Smooth muscle cell (in vitro differentiated cells): ENCODE results near the gene SLC30A7. TPM values are rescaled to one million over a fixed set of nuclear protein-coding genes. Genes with fewer than 3 reads are reported as not detected.
A peak's percentile ranks its signal among the peaks of the same experiment; 100 is the strongest.

Experiments
- DNase-seq: peaks from one replicate; lab custom pipeline; 2025; ENCODE audit not compliant: unreplicated experiment; lab: John Stamatoyannopoulos, UW
- H2AFZ ChIP-seq: fragments of 200-600 bp; sonication (generic); 2 replicates; pipeline ENCODE4 v1.6.0; 2016; ENCODE audit warnings: antibody characterized with exemption, low read depth, mild to moderate bottlenecking
- H3F3A ChIP-seq: fragments of 200-600 bp; sonication (generic); 2 replicates; pipeline ENCODE4 v1.6.0; 2017; ENCODE audit warnings: antibody characterized with exemption, low read depth
- H3K27ac ChIP-seq: fragments of 200-600 bp; sonication (generic); 2 replicates; pipeline ENCODE4 v1.5.1; 2016; ENCODE audit warnings: low read depth, mild to moderate bottlenecking
- H3K27me3 ChIP-seq: fragments of 200-600 bp; sonication (generic); 2 replicates; pipeline ENCODE4 v1.6.1; 2016; ENCODE audit warnings: low read depth, mild to moderate bottlenecking
- H3K36me3 ChIP-seq: fragments of 200-600 bp; sonication (generic); 2 replicates; pipeline ENCODE4 v1.5.1; 2016; ENCODE audit warnings: low read depth
- H3K4me1 ChIP-seq: fragments of 200-600 bp; sonication (generic); 2 replicates; pipeline ENCODE4 v1.5.1; 2016; ENCODE audit warnings: low read depth
- H3K4me2 ChIP-seq: fragments of 200-600 bp; sonication (generic); 2 replicates; pipeline ENCODE4 v1.6.0; 2016; ENCODE audit warnings: mild to moderate bottlenecking
- H3K4me3 ChIP-seq: fragments of 200-600 bp; sonication (generic); 2 replicates; pipeline ENCODE4 v1.5.1; 2016; ENCODE audit warnings: mild to moderate bottlenecking
- H3K79me2 ChIP-seq: fragments of 200-600 bp; sonication (generic); 2 replicates; pipeline ENCODE4 v1.6.0; 2016; ENCODE audit warnings: low read depth, mild to moderate bottlenecking
- H3K9ac ChIP-seq: fragments of 200-600 bp; sonication (generic); 2 replicates; pipeline ENCODE4 v1.6.0; 2016; ENCODE audit warnings: low read depth
- H3K9me3 ChIP-seq: fragments of 200-600 bp; sonication (generic); replicated peaks from 2 replicates; pipeline ENCODE4 v1.5.1; 2016; ENCODE audit warnings: low read depth
- H4K20me1 ChIP-seq: fragments of 200-600 bp; sonication (generic); 2 replicates; pipeline ENCODE4 v1.6.0; 2016; ENCODE audit warnings: low read depth
- CTCF ChIP-seq: fragments of 200-600 bp; sonication (generic); IDR thresholded peaks from 2 replicates; pipeline ENCODE4 v1.5.1; 2017; ENCODE audit warnings: borderline replicate concordance, mild to moderate bottlenecking, antibody characterized with exemption; ENCODE audit not compliant: insufficient read depth, poor library complexity, severe bottlenecking
- whole genome bisulfite sequencing: methylation state at CpG from one replicate; pipeline ENCODE4 v1.1.7; 2016; ENCODE audit warnings: low lambda C conversion rate; 5-methylcytosine and 5-hydroxymethylcytosine counted together
- polyA plus RNA-seq: library from polyadenylated mRNA; unstranded; fragments of >200 nt; fragmentation: Nextera tagmentation; extraction: Ambion mirVana; gene quantifications from 2 replicates; pipeline ENCODE4 v1.2.1, GENCODE V29; 2016
- total RNA-seq: library from RNA; depleted of rRNA; stranded (reverse); fragments of >200 nt; gene quantifications from 2 replicates; pipeline ENCODE4 v1.2.3, GENCODE V29; 2014

Gene SLC30A7
- total and polyA plus RNA-seq, 2 experiments from 2014 or later, result 22.0 to 59.0 TPM

DNA sequence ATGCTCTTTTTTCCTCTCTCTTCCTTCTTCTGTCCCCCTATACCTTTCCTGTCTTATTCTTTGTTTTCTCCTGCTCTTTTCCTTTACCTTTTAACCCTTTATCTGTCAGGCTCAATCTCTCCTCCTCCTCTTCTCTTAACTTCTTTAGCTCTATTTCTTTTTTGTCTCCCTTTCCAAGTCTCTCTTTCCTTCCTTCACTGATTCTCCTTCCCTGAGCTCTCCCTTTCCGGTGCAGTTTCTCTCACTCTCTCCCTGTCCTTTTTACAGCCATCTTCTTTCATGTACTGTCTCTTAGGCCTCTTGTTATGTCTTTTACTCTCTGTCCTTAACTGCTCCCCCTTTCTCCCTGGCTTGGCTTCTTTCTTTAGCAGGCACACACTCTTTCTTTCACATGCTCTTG lies 12.0 kb downstream of the SLC30A7 start:
- Histone ChIP-seq H3K4me1 (no peaks in the 10 kb centered on the region), H3K9me3 (no peaks in the 10 kb centered on the region), H3K9ac (no peak overlapping the region), H3K79me2 (peaks cover 20% of the 10 kb centered on the region), H3K36me3 (peaks cover 44% of the 10 kb centered on the region), H3K27me3 (no peaks in the 10 kb centered on the region), H3K27ac (no peak overlapping the region), H2AFZ (no peak overlapping the region), H3F3A (no peaks in the 10 kb centered on the region), H3K4me3 (no peak overlapping the region), H3K4me2 (no peak overlapping the region), H4K20me1 (peaks cover 32% of the 10 kb centered on the region)
- no peak for TF ChIP-seq CTCF
- no peak for DNase-seq
- WGBS, result 94% methylated on average over 1 of the region's 1 CpG

- Histone ChIP-seq H3K4me3 (no peak overlapping the region), H3K36me3 (peaks cover 53% of the 10 kb centered on the region), H3K4me1 (no peaks in the 10 kb centered on the region), H3F3A (no peaks in the 10 kb centered on the region), H3K79me2 (peaks cover 12% of the 10 kb centered on the region), H3K4me2 (no peak overlapping the region), H3K27me3 (no peaks in the 10 kb centered on the region), H3K9me3 (no peaks in the 10 kb centered on the region), H4K20me1 (peaks cover 37% of the 10 kb centered on the region), H3K27ac (no peak overlapping the region), H2AFZ (no peak overlapping the region), H3K9ac (no peak overlapping the region)
- DNase-seq, result no peak
- no peak for TF ChIP-seq CTCF
Observed at GRCh38 chr1:100909018-100909417, 13.1 kb downstream of the SLC30A7 start.

DNA sequence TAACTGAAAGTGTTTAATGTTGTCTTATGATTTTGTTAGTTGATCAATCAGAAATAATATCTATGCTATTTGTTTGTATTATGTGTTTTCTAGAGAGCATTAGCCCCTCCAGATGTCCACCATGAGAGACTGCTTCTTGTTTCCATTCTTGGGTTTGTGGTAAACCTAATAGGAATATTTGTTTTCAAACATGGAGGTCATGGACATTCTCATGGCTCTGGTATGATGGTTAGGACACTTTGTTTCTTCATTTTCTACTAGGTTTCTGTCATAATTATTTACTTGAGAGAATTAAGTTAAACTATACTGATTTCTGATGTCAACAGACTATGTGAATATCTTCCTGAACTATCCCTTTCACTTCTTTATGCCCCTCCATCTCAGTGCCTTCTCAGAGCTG lies 16.1 kb downstream of the SLC30A7 start:
- Histone ChIP-seq H3F3A (no peaks in the 10 kb centered on the region), H3K4me3 (no peak overlapping the region), H3K9ac (no peak overlapping the region), H3K4me2 (no peak overlapping the region), H3K36me3 (peaks cover 45% of the 10 kb centered on the region), H3K79me2 (peaks cover 4% of the 10 kb centered on the region), H3K27me3 (no peaks in the 10 kb centered on the region), H3K27ac (no peak overlapping the region), H3K9me3 (no peaks in the 10 kb centered on the region), H4K20me1 (peaks cover 37% of the 10 kb centered on the region), H2AFZ (no peak overlapping the region), H3K4me1 (no peaks in the 10 kb centered on the region)
- no peak for DNase-seq
- no peak for TF ChIP-seq CTCF

DNA sequence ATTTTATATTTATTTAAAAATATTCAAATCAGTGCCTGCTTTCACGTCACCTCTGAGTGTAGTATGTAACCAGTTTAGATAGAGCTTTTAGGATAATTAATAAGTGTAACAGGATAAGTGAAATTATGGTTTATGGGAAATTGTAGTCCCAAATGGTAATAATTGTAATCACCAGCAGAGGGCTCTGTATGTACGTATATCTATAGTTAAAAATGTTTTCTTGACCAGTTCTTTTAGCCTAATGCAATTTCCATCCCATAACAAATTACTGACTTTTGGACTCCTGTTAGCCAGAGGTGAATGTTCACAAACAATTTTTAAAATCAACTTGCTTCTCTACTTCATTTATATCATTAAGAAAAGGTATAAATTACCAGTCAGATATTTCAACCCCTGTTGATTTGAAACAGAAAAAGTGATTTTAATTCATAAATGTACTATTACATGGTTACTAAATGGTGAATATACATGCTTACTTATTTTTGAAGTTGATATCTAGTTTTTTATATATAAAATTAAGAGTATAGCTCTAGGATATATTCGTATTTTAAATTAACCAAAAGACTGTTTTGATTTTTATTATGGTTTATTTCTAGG lies 25.3 kb downstream of the SLC30A7 start:
- Histone ChIP-seq H3K27ac (peak overlapping the region; percentile 36), H2AFZ (no peak overlapping the region), H3K4me2 (no peak overlapping the region), H3K27me3 (no peaks in the 10 kb centered on the region), H3K36me3 (peaks cover 7% of the 10 kb centered on the region), H4K20me1 (peaks cover 28% of the 10 kb centered on the region), H3K4me3 (no peak overlapping the region), H3K9ac (no peak overlapping the region), H3K4me1 (no peaks in the 10 kb centered on the region), H3F3A (peaks cover 9% of the 10 kb centered on the region), H3K79me2 (peaks cover 5% of the 10 kb centered on the region), H3K9me3 (no peaks in the 10 kb centered on the region)
- no peak for DNase-seq
- WGBS, result 40% methylated on average over 3 of the region's 3 CpGs
- TF ChIP-seq CTCF, result peak; percentile 76
